HG03039 (cell line): ENCODE results near the gene VMP1.
"Not testable (repeated sequence)": the region's sequence is repeated elsewhere in the genome, so short reads cannot be mapped to it uniquely, and the experiment has no call there.

Source experiments
- ATAC-seq: cut with Tn5 transposase; IDR thresholded peaks from one replicate; pipeline ENCODE4 v1.9.1; 2021; ENCODE audit warnings: mild to moderate bottlenecking, moderate library complexity; ENCODE audit not compliant: unreplicated experiment

VMP1 gene

DNA sequence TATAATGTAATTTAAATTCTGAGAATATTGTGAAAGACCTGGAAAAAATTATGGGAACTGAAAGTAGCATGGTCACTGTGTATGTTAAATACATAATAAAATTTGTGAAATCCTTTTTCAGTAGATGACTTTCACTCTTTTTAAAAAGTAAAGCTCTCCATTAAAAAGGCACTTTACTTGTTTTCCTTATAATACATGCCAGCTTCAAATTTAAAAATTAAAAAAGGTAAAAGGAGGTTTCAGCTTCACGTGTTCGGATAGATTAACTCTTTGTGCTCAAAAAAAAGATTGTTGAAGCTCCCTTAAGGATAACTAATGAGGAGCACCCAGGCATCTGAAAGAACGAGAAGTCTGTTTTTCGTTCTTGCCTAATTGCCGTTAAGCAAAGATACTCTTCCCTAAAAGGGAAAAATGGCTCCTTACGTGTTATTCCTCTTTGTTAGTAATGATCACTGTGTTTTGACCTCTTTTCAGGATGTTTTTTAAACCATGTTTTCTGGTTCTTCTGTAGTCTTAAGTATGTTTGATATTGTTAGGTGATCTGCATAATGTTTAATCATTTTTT, 97.5 kb downstream of the VMP1 start:
- ATAC-seq, result no peak

- not testable (repeated sequence) for ATAC-seq
Observed at GRCh38 chr17:59806322-59806721, 98.9 kb downstream of the VMP1 start.

DNA sequence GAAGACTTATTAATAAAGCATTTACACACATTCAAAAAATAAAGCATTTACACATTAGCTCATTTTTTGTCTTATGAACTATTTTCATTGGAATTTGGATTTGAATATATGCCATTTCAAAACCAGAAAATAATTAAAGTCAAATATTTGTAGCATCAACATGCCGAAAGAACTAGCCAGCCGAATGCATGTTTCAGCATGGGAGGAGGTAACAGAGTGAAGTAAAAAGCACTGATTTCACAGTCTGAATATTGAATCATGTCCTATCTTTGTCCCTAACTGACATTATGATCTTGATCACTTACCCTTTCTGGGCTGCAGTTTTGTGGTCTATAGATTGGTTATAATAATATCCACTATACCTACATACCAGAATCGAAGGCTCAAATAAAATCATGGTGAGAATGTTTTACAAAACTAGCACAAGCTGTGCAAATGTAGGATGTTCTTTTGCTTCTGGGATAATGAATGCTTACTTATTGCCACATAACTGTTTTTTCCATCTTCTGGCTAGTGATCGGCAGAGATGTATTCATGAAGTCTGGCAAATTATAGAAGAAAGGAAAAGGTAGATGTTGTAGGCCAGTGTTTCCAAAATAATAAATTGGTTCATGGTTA, 100.5 kb downstream of the VMP1 start:
- no peak for ATAC-seq

DNA sequence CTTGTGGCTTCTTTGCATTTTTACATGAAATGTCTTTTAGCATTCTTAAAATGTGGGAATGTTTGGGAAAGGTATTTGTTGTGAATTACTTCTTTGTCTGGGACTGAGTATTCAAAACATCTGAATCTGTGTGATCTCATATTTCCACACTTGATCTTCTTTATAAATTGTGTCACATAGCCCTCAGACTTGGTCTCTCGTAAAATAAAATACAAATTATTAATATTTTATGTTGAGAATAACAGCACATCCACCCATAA, 103.4 kb downstream of the VMP1 start:
- no peak for ATAC-seq

DNA sequence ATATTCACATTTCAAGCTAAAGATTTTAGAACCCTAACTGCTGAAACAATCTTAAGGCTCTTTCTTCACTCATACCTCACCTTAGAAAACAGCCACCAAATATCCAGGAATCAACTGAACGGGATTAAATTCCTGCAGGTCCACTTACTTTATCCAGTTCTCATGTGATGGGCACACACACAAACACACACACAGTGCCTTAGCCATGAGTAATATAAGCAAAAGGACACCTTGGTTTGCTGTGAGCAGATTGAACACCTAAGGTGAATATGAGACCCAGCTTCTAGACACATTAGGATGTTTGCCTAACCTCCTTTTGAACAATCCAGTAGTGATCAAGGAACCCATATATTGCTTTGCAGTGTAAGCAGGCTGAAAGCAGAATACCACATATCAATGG, 103.8 kb downstream of the VMP1 start:
- no peak for ATAC-seq

- ATAC-seq, result no peak
Observed at GRCh38 chr17:59812139-59812538, 104.7 kb downstream of the VMP1 start.

DNA sequence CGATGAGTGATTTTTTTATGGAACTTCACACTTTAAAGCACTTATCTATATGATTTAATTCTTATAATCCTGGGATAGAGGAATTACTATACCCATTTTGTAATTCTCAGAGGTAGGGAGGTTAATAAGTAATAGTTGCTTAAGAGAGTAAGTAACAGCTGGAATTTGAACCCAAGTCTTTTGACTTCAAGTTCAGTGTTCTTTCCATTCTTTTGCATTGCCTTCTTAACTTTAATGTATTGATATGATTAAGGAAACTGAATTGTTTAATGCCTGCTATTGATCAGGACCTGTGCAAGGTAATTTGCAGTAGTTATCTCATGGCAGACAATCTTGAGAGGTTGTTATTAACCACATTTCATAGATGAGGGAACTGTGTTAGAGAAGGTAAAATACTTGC, 106.8 kb downstream of the VMP1 start:
- ATAC-seq, result no peak

GRCh38 chr17:59814685-59815084, 107.2 kb downstream of the VMP1 start:
- no peak for ATAC-seq

DNA sequence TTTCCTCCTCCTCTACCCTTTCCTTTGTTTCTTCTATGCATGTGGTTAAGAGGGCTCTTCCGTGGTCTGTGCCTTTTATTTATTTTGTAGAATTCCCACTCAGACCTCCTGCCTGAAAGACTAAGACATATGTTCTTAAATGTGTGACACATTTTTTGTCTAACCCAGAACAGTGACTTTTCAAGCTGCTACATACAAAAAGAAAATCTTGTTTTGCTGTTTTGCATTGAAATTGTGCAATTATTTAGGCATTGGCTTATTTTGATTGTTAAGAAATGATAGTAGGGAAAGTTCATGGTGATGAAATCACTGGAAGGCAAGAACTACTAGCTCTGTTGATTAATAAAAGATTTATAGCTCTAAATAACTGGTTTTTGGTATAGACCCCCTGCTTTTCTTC, 108.5 kb downstream of the VMP1 start:
- no peak for ATAC-seq

GRCh38 chr17:59825533-59826322, 118.3 kb downstream of the VMP1 start:
- ATAC-seq, result no peak

DNA sequence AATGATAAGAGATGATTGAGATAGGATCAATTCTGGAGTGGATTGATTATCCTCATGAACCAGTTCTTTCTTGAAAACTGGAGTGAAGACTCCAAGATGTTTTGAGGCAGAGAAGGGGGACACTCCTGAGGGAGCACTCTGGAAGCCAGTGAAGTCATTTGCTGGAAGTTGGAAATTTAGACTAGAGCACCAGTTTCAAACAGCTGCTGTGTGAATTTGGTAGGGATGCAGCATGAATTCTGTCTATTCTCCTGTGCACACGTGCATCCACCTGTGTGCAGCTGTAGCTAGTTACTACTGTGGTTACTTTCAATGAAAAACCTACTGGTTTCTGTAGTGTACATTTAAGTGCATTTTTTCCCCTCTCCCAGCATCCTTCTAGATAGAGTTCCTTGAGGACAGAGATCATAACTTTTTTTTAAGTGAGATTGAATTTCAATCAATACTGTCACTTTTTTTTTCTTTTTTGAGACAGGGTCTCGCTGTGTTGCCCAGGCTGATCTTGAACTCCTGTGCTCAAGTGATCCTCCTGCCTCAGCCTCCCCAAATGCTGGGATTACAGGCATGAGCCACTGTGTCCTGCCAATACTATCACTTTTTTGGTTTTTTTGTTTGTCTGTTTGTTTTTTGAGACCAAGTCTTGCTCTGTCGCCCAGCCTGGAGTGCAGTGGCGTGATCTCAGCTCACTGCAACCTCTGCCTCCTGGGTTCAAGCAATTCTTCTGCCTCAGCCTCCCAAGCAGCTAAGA, 119.4 kb downstream of the VMP1 start:
- ATAC-seq, result no peak

DNA sequence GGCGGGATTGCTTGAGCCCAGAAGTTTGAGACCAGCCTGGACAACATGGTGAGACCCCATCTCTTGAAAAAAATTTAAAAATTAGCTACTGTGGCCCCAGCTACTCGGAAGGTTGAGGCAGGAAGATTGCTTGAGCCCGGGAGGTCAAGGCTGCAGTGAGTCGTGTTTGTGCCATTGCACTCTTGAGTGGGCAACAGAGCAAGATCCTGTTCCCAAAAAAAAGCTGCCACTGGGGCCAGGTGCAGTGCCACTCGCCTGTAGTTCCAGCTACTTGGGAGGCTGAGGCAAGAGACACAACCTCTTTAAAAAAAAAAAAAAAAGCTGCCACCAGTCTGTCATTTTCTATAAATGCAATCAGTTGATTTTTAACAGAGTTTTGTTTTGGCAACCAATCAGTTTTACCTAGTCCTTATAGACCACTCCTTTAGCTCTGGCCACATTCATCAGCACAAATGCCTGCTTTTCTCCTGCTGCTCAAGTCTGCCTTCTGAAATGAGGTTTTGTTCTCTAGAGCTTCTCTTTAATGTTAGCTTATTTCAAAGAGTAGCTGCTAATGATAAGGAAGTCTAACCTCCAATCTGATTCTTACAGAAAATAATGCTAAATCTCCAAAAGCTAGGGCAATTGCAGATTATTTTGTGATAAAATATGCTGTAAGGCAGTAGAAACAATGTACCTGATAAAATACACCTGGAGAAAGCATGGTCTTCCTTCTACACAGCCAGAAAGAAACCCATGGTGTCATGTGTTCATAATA, 120.4 kb downstream of the VMP1 start:
- ATAC-seq, result no peak

GRCh38 chr17:59828478-59828760, 121.0 kb downstream of the VMP1 start:
- ATAC-seq, result no peak

GRCh38 chr17:59828819-59829216, 121.4 kb downstream of the VMP1 start:
- ATAC-seq, result not testable (repeated sequence)

GRCh38 chr17:59829217-59830006, 122.0 kb downstream of the VMP1 start:
- ATAC-seq, result no peak

DNA sequence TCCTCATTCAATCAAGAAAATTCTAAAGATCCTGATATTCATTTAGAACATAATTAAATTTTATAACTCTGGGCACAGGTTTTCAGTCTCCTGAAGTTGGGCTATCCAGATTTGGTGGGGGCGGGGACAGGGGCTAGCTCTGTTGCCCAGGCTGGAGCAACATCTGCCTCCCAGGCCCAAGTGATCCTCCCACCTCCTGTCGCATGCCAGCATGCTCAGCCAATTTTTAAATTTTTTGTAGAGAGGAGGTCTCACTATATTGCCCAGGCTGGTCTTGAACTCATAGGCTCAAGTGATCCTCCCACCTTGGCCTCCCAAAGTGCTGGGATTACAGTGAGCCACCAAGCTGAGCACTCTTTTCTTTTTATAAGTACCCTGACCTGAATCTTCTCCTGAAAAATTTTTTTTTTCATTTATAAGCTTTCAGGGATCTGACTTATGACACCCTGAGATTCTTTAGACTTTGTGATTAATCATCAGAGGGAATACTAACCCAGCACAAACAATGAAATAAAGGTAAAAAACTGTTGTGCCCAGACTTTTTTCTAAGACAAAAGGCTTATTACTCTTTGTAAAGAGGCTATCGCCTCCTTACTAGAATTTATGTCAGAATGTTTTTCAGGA, 122.7 kb downstream of the VMP1 start:
- ATAC-seq, result no peak

- ATAC-seq, result no peak
Observed at GRCh38 chr17:59830846-59831486, 123.5 kb downstream of the VMP1 start.

DNA sequence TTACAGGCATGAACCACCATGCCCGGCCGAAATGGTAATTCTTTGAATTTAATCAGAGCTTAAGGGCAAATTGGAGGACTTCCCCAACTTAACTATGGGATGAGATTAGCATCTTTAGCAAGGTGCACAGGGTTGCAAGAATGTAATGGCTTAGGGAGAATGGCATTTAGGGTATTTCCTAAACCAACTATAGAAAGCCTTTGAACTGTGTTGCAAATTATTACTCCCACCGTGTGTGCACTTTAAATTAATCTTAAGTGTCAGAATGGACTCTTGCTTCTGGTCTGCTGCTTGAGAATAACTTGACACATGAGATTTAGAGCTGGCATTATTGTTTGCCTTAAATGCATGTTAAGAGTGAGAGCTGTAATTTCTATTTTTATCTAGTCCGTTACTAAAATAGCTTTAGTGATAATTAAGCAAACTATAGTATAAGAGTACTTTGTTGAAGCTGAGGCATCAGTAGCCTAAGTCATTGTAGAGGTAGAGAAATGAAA, 125.5 kb downstream of the VMP1 start:
- no peak for ATAC-seq

- peak; percentile 55 for ATAC-seq
Observed at GRCh38 chr17:59837308-59838051, 130.0 kb downstream of the VMP1 start.
